Neural cell (in vitro differentiated cells): ENCODE data around the gene ADGRD1. TPM values are rescaled to one million over a fixed set of nuclear protein-coding genes. Genes with fewer than 3 reads are reported as not detected.

Experiments
- H2AFZ ChIP-seq: fragments of 200-600, 300-800 bp; sonication (generic), shearing (Covaris generic); 2 replicates; pipeline ENCODE4 v1.6.0; 2014; ENCODE audit warnings: low read depth, mild to moderate bottlenecking, antibody characterized with exemption, low read length, moderate library complexity
- H3F3A ChIP-seq: fragments of 200-600 bp; shearing (Covaris generic); 2 replicates; pipeline ENCODE4 v1.6.1; 2016; ENCODE audit warnings: mild to moderate bottlenecking, moderate library complexity, mixed read lengths, antibody characterized with exemption, low read length; ENCODE audit not compliant: insufficient read depth, poor library complexity, severe bottlenecking
- H3K27ac ChIP-seq: fragments of 200-600, 300-800 bp; sonication (generic), shearing (Covaris generic); 2 replicates; pipeline ENCODE4 v1.5.1; 2014; ENCODE audit warnings: mild to moderate bottlenecking, low read length, moderate library complexity
- H3K27me3 ChIP-seq: fragments of 300-800, 200-600 bp; sonication (generic), shearing (Covaris generic); 2 replicates; pipeline ENCODE4 v1.6.0; 2014; ENCODE audit warnings: mild to moderate bottlenecking, low read depth, low read length, moderate library complexity; ENCODE audit not compliant: insufficient read depth
- H3K36me3 ChIP-seq: fragments of 300-800, 200-600 bp; sonication (generic), shearing (Covaris generic); 2 replicates; pipeline ENCODE4 v1.5.1; 2014; ENCODE audit warnings: mild to moderate bottlenecking, antibody characterized with exemption, low read length, moderate library complexity; ENCODE audit not compliant: insufficient read depth
- H3K4me2 ChIP-seq: fragments of 300-800, 200-600 bp; sonication (generic), shearing (Covaris generic); 2 replicates; pipeline ENCODE4 v1.6.0; 2014; ENCODE audit warnings: mild to moderate bottlenecking, low read length
- H3K4me3 ChIP-seq: fragments of 300-800, 200-600 bp; sonication (generic), shearing (Covaris generic); 2 replicates; pipeline ENCODE4 v1.5.1; 2014; ENCODE audit warnings: mild to moderate bottlenecking, low read length, moderate library complexity
- H3K79me2 ChIP-seq: fragments of 200-600 bp; shearing (Covaris generic); replicated peaks from 2 replicates; pipeline ENCODE4 v1.6.0; 2014; ENCODE audit warnings: mild to moderate bottlenecking, low read length, moderate library complexity; ENCODE audit not compliant: insufficient read depth
- H3K9ac ChIP-seq: fragments of 300-800, 200-600 bp; sonication (generic), shearing (Covaris generic); 2 replicates; pipeline ENCODE4 v1.6.1; 2016; ENCODE audit warnings: mild to moderate bottlenecking, low read length, mixed read lengths
- H3K9me2 ChIP-seq: fragments of 200-600 bp; shearing (Covaris generic); 2 replicates; pipeline ENCODE4 v1.6.1; 2016; ENCODE audit warnings: mild to moderate bottlenecking, low read length, mixed read lengths; ENCODE audit not compliant: insufficient read depth
- H3K9me3 ChIP-seq: fragments of 200-600, 300-800 bp; sonication (generic), shearing (Covaris generic); 2 replicates; pipeline ENCODE4 v1.6.1; 2016; ENCODE audit warnings: mild to moderate bottlenecking, mixed run types, low read length, moderate library complexity, mixed read lengths
- H4K20me1 ChIP-seq: fragments of 200-600 bp; shearing (Covaris generic); 2 replicates; pipeline ENCODE4 v1.6.1; 2016; ENCODE audit warnings: mild to moderate bottlenecking, mixed run types; ENCODE audit not compliant: insufficient read depth
- EP300 ChIP-seq: fragments of 450-650 bp; conservative IDR thresholded peaks from 2 replicates; pipeline ENCODE4 v1.6.1; 2014; ENCODE audit warnings: antibody characterized with exemption, mild to moderate bottlenecking, moderate library complexity; ENCODE audit not compliant: poor library complexity, severe bottlenecking
- EZH2 ChIP-seq: fragments of 200-600, 300-800 bp; shearing (Covaris generic), sonication (generic); IDR thresholded peaks from 2 replicates; pipeline ENCODE4 v1.6.1; 2014; ENCODE audit warnings: antibody characterized with exemption, low read length, borderline replicate concordance, mild to moderate bottlenecking; ENCODE audit not compliant: insufficient read depth, poor library complexity, severe bottlenecking
- MXI1 ChIP-seq: fragments of 450-650 bp; conservative IDR thresholded peaks from 2 replicates; pipeline ENCODE4 v1.6.1; 2014; ENCODE audit warnings: antibody characterized with exemption, mild to moderate bottlenecking; ENCODE audit not compliant: poor library complexity, severe bottlenecking
- POLR2AphosphoS5 ChIP-seq: IDR thresholded peaks from 2 replicates; pipeline ENCODE4 v1.6.1; 2012
- RAD21 ChIP-seq: fragments of 450-650 bp; conservative IDR thresholded peaks from 2 replicates; pipeline ENCODE4 v1.6.1; 2014; ENCODE audit warnings: antibody characterized with exemption, mild to moderate bottlenecking, moderate library complexity
- SMC3 ChIP-seq: fragments of 450-650 bp; conservative IDR thresholded peaks from 2 replicates; pipeline ENCODE4 v1.6.1; 2014; ENCODE audit warnings: antibody characterized with exemption, mild to moderate bottlenecking, moderate library complexity; ENCODE audit not compliant: poor library complexity
- TAF1 ChIP-seq: IDR thresholded peaks from 2 replicates; pipeline ENCODE4 v1.6.1; 2012; ENCODE audit warnings: low read depth
- polyA plus RNA-seq: library from polyadenylated mRNA; depleted of rRNA; stranded (reverse); fragments of >200 nt; gene quantifications from 2 replicates; pipeline ENCODE4 v1.2.3, GENCODE V29; 2014
- TF ChIP-seq, protein P1 (sequence below): fragments of 450-650 bp; IDR thresholded peaks from 2 replicates; pipeline ENCODE4 v1.5.1; 2014; ENCODE audit warnings: antibody characterized with exemption, mild to moderate bottlenecking, moderate library complexity; ENCODE audit not compliant: poor library complexity, severe bottlenecking
- TF ChIP-seq, protein P2 (sequence below): IDR thresholded peaks from 2 replicates; pipeline ENCODE4 v1.6.1; 2012; ENCODE audit warnings: borderline replicate concordance

ADGRD1 gene
- polyA plus RNA-seq, 1 donor from 2014 or later: 1.7 TPM

DNA sequence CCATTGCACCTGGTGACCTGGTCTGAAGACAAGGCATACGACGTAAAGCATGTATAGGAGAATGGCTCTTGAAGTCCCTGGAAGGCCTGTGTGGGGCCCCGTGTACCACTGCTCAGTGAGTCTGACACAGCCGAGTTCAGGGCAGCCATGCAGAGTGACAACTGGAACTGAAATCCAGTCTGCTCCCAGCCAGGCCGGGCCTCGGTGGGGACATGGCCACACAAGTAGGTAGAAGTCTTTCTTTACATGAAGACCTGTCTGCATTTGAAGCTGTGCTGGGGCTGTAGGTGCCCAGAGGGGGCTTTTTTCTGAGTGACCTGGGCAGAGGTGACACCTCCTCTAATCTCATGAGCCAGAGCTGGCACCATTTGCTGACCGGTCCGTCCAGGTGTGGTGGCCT lies 35.7 kb downstream of the ADGRD1 start:
- no peaks in the 10 kb centered on the region for H3K9me2 ChIP-seq
- H3K79me2 ChIP-seq: no peaks in the 10 kb centered on the region
- H3K36me3 ChIP-seq: no peaks in the 10 kb centered on the region
- no peak overlapping the region for H3K9ac ChIP-seq
- no peaks in the 10 kb centered on the region for H3K9me3 ChIP-seq
- no peak overlapping the region for H2AFZ ChIP-seq
- no peaks in the 10 kb centered on the region for H4K20me1 ChIP-seq
- H3F3A ChIP-seq: no peaks in the 10 kb centered on the region
- TF ChIP-seq EZH2 (no peak), TAF1 (no peak), SMC3 (no peak), RAD21 (no peak), MXI1 (no peak), EP300 (no peak), POLR2AphosphoS5 (no peak)
- TF ChIP-seq, protein P1, sequence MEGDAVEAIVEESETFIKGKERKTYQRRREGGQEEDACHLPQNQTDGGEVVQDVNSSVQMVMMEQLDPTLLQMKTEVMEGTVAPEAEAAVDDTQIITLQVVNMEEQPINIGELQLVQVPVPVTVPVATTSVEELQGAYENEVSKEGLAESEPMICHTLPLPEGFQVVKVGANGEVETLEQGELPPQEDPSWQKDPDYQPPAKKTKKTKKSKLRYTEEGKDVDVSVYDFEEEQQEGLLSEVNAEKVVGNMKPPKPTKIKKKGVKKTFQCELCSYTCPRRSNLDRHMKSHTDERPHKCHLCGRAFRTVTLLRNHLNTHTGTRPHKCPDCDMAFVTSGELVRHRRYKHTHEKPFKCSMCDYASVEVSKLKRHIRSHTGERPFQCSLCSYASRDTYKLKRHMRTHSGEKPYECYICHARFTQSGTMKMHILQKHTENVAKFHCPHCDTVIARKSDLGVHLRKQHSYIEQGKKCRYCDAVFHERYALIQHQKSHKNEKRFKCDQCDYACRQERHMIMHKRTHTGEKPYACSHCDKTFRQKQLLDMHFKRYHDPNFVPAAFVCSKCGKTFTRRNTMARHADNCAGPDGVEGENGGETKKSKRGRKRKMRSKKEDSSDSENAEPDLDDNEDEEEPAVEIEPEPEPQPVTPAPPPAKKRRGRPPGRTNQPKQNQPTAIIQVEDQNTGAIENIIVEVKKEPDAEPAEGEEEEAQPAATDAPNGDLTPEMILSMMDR: no peak
- TF ChIP-seq, protein P2, sequence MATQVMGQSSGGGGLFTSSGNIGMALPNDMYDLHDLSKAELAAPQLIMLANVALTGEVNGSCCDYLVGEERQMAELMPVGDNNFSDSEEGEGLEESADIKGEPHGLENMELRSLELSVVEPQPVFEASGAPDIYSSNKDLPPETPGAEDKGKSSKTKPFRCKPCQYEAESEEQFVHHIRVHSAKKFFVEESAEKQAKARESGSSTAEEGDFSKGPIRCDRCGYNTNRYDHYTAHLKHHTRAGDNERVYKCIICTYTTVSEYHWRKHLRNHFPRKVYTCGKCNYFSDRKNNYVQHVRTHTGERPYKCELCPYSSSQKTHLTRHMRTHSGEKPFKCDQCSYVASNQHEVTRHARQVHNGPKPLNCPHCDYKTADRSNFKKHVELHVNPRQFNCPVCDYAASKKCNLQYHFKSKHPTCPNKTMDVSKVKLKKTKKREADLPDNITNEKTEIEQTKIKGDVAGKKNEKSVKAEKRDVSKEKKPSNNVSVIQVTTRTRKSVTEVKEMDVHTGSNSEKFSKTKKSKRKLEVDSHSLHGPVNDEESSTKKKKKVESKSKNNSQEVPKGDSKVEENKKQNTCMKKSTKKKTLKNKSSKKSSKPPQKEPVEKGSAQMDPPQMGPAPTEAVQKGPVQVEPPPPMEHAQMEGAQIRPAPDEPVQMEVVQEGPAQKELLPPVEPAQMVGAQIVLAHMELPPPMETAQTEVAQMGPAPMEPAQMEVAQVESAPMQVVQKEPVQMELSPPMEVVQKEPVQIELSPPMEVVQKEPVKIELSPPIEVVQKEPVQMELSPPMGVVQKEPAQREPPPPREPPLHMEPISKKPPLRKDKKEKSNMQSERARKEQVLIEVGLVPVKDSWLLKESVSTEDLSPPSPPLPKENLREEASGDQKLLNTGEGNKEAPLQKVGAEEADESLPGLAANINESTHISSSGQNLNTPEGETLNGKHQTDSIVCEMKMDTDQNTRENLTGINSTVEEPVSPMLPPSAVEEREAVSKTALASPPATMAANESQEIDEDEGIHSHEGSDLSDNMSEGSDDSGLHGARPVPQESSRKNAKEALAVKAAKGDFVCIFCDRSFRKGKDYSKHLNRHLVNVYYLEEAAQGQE: no peak
- no peak overlapping the region for H3K4me3 ChIP-seq
- H3K27me3 ChIP-seq: no peaks in the 10 kb centered on the region
- H3K4me2 ChIP-seq: no peak overlapping the region
- H3K27ac ChIP-seq: no peak overlapping the region

DNA sequence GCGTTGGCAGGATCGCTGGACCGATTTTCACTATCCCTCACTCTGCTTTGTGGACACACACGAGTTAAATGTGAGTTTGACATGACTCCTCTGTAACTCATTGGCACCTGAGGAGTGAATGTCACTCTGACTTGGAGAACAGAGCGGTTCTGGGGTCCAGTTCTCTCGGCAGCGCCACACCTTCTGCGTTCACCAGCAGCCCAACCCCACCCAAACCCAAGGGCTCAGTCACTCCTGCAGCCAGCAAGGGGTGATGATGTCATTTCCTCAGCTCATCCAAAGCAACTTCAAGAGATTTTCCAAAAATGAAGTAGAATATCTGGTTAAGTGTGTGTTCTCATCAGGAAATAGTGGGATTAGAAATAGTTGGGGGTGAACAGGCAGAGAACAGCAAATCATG lies 36.3 kb downstream of the ADGRD1 start:
- Histone ChIP-seq H3K4me3 (no peak overlapping the region), H3K9me2 (no peaks in the 10 kb centered on the region)

More for the DNA sequence above, 36.3 kb downstream of the ADGRD1 start:
- TF ChIP-seq EZH2 (no peak), POLR2AphosphoS5 (no peak), EP300 (no peak), MXI1 (no peak), TAF1 (no peak), SMC3 (no peak), RAD21 (no peak)
- TF ChIP-seq, protein P2: no peak
- TF ChIP-seq, protein P1: no peak
- Histone ChIP-seq H2AFZ (no peak overlapping the region), H3K4me2 (no peak overlapping the region), H4K20me1 (no peaks in the 10 kb centered on the region), H3K36me3 (no peaks in the 10 kb centered on the region), H3K9me3 (no peaks in the 10 kb centered on the region), H3K79me2 (no peaks in the 10 kb centered on the region), H3F3A (no peaks in the 10 kb centered on the region), H3K9ac (no peak overlapping the region), H3K27me3 (no peaks in the 10 kb centered on the region), H3K27ac (no peak overlapping the region)
